Stimulated activated CD8-positive, alpha-beta memory T cell treated with anti-CD3 and anti-CD28 coated beads, Interleukin-4, amount 100 ng/mL, for 1 hour (primary cell): Measurements from ENCODE around the gene TEAD4.
"Not testable (repeated sequence)": the region's sequence is repeated elsewhere in the genome, so short reads cannot be mapped to it uniquely, and the experiment has no call there.

Experiments
- DNase-seq, 2 donors: peaks; one replicate each; pipeline ENCODE4 v3.0.0-alpha.2; 2020; ENCODE audit warnings: low read depth in 2 of 2, low spot score in 1 of 2

TEAD4 gene

DNA sequence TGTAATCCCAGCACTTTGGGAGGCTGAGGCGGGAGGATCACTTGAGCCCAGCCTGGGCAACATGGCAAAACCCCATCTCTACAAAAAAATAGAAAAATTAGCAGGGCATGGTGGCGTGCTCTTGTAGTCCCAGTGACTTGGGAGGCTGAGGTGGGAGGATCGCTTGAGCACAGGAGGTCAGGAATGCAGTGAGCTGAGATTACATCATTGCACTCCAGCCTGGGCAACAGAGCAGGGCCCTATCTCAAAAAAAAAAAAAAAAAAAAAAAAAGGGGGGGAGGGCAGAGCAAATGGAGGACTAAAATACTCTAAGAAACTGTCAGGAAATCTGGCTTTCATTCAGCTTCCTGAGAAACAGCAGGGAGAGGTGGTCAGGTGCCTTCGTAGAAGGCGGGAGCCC, 86.3 kb downstream of the TEAD4 start:
- no peak for DNase-seq

DNA sequence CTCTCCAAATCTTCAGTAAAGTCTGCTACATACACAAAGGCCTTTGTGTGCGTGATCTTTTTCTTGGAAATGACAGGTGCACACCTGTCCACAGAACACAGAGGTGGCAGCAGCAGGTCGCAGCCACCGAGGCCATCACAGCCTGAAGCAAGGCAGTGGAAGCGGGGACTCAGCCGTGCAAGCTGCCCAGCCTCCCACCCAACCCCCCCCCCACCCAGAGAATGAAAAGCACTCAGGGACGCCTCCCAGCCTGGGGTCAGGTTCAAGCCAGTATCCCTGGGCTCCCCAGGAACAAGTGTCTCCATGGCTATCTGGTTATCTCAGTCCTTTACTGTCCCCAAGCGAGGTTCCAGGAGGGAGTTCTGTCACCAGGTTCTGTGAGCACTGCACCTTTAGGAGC, 86.8 kb downstream of the TEAD4 start:
- no peak for DNase-seq

DNA sequence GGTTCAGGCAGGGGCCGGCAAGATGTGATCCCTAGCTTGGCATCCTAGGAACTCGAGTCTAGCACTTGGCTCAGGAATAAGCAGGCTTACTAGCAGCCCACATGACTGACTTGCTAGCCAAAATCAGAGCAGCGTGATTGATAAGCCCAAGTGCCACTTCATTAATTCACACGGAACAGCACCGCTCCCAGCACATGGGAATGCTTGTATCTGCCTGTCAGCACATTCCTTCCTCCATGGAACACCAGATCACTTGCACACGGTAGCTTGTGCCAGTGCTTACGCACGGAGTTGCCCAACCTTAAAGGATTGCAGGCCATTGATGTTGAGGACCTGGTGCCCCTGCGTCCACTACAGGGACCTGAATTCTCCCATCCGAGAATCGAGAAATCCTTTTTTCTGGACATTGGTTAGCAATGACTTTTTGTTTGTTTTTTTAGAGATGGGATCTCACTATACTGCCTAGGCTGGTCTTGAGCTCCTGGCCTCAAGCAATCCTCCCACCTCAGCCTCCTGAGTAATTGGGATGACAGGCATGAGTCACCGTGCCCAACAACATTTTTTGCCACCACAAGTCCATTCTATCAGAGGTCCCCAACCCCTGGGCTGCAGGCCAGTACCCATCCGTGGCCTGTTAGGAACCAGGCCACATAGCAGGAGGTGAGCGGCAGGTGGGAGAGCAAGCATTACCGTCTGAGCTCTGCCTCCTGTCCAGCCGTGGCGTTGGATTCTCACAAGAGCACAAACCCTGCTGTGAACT, 87.4 kb downstream of the TEAD4 start:
- DNase-seq = no peak

DNA sequence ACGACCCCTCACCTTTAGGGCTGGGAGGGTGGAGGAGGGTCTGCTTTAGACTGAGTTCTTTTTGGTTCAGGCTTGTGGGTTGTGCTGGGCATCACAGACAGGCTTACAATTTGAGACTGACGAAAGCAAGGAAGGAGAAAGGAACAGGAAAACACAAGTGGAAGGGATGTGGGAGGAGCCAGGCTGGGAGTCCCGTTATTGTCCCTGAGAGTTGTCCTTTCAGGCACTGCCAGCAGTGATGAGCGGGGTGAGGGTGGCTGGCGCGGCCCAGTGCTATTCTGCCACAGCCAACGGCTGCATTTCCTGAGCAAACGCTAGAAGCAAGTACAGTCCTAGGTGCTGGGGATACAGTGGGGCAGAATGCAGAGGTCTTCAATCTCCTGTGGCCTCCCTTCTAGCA, 88.8 kb downstream of the TEAD4 start:
- no peak for DNase-seq

DNA sequence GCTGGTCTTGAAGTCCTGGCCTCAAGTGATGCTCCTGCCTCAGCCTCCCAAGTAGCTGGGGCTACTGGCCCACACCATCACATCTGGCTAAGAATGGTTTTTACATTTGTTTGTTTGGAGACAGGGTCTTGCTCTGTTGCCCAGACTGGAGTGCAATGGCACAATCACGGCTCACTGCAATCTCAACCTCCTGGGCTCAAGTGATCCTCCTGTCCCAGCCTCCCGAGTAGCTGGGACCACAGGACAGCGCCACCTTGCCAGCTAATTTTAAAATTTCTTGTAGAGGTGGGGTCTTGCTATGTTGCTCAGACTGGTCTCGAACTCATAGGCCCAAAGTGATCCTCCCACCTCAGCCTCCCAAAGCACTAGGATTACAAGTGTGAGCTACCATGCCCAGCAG, 89.3 kb downstream of the TEAD4 start:
- DNase-seq = no peak

DNA sequence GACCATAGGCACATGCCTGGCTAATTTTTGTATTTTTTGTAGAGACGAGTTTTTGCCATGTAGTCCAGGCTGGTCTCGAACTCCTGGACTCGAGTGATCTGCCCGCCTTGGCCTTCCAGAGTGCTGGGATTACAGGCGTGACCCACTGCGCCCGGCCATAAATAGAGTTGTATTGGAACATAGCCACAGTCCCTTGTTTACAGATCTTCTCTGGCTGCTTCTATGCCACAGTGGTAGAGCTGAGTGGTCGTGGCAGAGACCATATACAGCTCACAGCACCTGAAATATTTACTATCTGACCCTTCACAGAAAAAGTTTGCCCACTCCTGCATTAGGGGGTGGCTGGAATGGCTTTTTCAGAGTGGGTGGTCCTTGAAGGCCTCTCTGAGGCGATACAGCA, 90.0 kb downstream of the TEAD4 start:
- DNase-seq = no peak

DNA sequence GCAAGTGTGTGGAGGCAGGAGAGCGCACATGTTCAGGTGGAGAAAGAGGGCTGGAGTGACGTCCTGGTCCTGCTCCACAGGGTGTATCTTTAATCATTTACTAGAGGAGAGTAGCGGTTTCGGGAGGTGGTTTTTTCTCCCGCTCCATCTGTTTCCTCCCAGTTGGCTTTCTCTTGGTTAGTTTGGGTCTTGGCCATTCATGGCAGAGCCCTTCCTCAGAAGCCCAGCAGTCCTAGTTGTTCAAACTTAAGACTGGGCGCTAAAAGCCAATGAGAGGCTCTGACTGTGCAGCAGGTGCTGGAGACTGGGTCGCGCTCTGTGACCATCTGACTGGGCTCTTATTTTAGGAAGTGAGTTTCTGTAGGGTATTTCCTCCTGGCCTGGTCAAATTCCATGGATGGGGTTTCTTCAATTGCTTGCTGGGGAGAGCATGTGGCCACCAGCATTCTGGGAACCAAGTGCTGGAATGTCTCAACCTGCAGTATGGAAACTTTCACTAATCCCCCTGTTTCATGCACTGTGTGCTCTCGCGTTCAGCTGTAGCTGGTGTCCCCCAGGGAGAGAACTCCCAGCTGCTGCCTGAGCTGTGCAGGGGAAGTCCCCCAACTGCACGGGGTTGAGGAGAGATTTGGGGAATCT, 90.5 kb downstream of the TEAD4 start:
- DNase-seq = no peak

DNA sequence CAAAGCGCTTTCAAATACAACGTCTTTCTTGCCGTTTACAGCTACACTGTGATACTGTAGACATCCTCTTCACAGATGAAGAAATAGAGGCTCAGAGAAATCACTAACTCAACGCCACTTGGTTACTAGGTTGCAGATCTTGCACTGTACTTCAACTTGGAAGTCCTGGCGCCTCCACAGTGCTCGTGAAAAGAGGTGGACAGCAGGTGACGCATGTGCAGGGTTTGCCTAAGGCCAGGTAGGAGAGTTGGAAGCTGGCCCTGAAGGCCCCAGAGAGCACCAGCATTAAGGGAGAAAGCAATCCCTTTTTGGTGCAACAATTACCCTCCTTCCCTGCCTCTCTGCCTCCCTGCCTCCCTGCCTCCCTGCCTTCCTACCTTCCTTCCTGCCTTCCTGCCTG, 95.2 kb downstream of the TEAD4 start:
- DNase-seq = no peak

DNA sequence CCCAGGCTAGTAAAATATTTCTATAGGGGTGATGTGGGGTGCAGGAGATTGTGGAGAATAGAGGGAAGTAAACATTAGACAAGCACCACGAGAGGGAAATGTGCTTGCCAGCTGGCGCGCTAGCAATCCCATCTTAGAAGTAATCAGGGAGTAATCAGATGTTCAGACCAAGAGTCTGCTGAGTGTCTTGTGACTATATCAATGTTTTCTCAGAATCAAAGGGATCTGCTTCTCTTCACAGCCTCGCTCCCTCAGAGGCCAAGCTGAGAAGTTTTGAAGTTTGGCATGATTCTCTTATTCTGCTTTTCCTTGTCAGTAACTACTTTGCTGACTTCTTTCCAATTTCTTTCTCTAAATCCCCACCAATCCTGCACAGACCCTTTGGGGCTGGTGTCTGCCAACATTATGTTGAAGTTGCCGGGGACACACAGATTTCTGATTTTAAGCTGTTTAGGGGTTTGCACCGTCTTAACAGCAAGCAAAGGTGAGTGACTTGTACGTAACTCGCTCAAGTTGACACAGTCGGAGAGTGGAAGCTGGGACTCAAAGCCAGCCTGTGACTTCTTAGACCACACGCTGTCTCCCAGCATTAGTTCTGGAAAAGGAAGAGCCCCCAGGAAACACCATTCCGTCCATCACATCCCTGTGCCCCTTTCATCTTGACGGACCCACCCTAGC, 96.0 kb downstream of the TEAD4 start:
- DNase-seq = no peak

DNA sequence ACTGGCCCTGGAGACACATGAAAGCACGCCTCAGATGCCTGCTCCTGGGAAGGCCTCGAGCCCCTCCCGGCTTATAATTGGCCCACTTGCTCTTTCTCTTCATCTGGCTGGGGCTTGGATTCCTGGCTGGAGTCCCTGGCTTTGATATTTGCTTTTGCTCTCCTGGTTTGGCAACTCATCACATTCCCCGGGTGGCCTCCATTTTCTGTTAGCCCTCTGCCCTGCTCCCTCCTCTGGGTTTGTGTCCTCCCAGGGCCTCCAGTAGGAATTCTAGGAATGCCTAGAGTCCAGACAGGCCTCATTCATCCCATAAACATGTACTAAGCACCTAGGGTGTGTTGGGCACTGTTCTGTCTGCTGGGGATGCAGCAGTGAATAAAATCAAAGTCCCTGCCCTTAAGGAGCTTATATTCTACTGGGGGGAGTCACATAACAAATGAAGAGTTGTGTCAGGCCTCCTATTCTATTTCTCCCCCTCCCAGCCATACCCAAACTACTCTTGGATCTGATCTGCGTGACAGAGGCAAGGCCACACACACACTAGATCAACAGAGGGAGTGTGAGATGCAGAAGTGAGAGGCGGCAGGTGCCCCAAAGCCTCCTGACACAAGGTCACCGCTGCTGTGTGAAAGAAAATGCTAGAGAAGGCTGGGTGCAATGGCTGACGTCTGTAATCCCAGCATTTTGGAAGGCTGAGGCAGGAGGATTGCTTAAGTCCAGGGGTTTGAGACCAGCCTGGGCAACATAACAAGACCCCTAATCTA, 96.7 kb downstream of the TEAD4 start:
- DNase-seq = no peak

DNA sequence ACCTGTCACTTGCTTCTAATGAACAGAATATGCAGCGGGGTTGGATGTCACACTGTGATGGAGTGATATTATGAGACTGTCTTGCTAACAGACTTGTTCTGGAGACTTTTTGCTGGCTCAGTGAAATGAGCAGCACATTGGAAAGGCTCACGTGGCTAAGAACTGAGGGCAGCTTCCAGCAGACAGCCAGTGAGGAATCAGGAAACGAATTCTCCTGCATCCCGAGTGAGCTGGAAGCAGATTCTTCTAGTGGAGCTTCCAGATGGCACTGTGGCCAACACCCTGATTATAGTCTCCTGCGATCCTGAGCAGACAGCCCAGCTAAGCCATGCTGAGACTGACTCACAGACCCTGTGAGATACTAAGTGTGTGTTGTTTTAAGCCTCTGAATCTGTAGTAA, 101.9 kb downstream of the TEAD4 start:
- no peak for DNase-seq

DNA sequence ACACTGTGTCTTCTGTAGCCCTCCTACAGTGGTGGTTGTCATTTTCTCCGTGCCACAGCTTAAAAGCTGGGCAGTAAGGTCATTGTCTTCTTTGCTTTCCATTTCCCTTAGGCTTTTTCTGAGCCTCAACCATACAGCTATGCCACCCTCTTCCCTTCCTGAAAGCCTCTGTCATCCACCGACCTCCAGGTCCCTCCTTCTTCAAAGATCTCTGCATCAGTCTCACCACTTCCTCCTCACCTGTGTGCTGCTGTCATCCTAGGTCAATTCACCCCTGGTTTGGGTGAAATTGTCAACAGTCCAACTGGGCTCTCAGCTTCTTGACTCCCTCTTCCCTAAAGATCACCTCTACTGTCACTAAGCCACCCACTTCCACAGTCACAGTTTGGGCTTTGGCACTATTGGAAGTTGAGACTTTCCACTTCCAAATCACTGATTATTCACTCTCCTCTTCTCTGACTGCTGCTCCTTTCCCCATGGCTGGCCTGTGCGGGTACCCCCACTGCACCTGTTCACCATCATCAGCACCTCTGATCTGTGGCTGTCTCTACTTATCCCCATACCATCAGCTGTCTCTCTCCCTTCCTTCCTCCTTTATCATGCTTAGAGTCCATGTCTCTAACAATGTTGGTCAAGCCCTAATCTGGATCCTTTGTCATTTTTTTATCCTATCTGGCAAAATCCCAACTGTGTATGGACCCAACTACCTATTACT, 102.5 kb downstream of the TEAD4 start:
- DNase-seq = no peak

DNA sequence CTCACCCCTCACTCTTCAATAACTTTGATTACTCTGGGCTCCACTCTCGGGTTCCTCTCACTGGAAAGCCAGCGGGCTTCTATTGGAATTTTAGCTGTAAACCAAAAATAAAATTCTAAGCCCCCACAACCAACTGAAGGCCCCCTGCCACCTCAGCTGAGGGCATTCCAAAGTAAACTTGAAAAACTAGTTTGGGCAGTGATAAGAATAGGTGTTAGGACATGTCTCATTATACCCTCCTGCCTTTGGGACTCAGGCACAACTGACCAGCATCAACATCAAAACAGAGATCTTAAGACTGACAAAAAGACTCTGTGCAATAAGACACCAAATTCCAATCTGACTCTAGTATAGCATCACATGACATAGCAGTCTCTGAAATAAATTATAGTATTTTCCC, 106.1 kb downstream of the TEAD4 start:
- DNase-seq = no peak

DNA sequence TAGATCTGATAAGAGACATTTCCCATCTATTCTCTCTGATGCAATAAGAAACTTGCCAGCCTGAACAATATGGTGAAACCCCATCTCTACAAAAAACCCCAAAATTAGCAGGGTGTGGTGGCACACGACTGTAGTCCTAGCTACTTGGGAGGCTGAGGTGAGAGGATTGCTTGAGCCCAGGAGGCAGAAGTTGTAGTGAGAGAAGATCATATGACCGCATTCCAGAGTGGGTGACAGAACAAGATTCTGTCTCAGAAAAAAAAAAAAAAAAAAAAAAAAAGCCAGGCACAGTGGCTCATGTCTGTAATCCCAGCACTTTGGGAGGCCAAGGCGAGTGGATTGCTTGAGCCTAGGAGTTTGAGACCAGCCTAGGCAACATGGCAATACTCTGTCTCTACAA, 106.6 kb downstream of the TEAD4 start:
- not testable (repeated sequence) for DNase-seq

DNA sequence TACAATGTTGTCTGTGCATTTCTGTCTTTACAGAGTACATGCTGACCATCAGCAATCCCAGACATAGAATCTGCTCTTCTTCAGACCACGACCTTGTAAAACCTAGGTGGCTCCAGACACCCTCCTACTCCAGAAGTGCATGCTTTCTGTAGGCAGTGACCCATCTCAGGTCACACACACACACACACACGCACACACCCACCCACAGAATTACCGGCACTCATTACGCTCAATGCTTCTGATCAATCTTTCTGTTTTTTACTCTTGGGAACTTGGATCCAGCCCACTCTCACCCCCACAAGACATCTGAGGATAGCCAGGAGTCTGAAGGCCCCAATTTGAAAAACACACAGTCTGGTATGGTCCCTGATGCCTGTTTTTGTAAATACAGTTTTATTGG, 110.5 kb downstream of the TEAD4 start:
- DNase-seq = no peak

DNA sequence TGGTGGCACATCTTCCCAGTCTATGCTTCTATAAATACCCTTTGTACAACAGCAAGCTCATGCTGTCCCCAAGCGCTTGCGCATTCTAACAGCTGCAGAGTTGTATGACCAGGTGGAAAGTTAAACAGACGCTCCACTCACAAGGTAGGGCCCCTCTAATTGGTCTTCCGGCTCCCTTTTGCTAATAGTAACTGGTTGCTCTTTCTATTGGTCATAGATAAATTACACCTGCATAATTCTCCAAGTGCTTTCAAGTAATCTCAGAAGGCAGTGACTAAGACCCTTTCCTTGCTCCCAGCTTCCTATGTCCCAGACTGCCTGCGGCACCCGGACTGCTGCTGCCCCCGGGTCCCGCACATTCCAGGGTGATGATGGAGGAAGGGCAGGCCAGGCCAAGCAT, 111.9 kb downstream of the TEAD4 start:
- DNase-seq = no peak

DNA sequence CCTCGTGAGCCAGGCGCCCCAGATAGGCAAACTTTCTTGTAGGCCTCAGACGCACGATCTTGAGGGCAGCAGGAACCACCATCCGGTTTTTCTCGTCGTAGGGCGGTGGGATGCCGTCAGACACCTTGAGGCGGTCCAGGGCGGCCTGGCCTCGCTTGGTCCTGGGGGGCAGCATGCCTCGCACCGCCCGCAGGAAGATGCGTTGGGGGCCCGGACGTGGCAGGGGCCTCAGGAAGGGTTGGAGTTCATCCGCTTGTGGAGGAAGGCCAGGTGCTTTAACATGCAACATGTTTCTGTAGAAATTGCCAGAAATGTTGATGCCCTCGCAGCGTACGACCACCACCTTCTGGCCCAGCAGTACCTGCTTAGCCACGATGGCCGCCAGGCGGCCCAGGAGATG, 112.5 kb downstream of the TEAD4 start:
- no peak for DNase-seq

DNA sequence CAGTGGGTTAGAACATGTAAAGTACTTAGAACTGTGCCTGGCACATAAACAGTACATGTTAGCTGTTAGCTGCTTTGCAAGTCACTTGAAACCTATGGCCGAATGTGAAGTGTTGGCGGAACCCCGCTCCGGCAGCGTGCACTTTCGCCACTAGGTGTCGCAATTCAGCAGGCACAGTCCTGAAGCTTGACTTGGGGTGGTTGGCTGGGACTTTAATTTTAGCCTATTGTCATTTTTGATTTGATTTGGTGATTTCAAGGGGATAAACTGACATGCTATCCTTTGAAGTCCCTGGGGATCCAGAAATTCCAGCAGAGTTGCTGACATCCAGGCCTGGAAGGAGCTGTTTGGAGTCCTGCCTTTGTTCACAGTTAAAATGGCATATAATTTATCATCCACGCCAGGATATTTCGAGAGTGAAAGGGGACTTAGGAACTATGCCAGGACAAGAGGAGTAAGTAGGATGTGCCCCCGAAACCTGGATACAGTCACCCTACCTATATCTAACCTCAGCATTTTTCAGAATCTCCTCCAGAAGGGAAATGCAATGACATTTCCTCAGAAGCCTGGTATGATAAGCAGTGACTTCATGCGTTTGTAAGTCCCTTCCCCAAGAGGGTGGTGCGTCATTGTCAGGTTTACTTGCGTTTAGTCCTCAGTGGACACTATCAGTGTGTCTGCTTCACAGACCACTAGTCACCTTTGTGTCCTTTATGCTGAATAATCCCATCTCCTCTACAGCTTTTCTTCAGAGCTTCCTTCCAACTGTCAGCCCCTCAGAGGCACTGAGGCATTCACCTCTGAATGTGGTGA, 114.4 kb downstream of the TEAD4 start:
- peak; percentile 69 to 70 for DNase-seq

DNA sequence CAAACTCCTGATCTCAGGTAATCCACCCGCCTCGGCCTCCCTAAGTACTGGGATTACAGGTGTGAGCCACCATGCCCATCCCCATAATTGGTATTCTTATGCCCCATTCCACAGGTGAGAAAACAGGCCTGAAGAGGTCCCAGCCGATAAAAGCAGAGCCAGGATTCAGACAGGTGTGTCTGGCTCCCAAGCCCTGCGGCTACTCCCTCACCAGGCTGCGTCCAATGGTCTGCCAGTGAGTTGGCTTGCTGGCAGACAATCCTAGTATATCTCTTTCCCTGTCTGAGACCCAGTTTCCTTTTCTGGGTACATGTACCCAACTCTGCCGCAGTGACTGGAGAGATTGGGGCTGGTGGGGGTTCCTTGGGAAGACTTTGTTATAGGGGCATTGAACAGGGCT, 116.1 kb downstream of the TEAD4 start:
- DNase-seq = no peak
